IPS-NIHi11 (cell line): ENCODE results near the gene ACCS.

Source experiments
- DNase-seq: peaks from one replicate; pipeline ENCODE4 v3.0.0; 2012; ENCODE audit warnings: mixed read lengths, low spot score

ACCS gene

GRCh38 chr11:44065841-44066731 lies at the start of gene ACCS:
Gene ACCS, plus strand, starts transcription at chr11:44066270. Its CDS starts 1,358 bp downstream, at chr11:44067628.
- DNase-seq = peak; percentile 90

GRCh38 chr11:44016546-44017442 lies 49.3 kb upstream of the ACCS start:
- peak; percentile 8 for DNase-seq

- DNase-seq = no peak
These were observed 48.5 kb upstream of the ACCS start for GRCh38 chr11:44017443-44018126.

GRCh38 chr11:44018127-44018521 lies 47.9 kb upstream of the ACCS start:
- peak; percentile 11 for DNase-seq

GRCh38 chr11:44018829-44019228 lies 47.2 kb upstream of the ACCS start:
- DNase-seq = no peak

GRCh38 chr11:44024977-44025376 lies 41.1 kb upstream of the ACCS start:
- DNase-seq = no peak

GRCh38 chr11:44025727-44026126 lies 40.3 kb upstream of the ACCS start:
- DNase-seq = no peak

- no peak for DNase-seq
These were observed 37.7 kb upstream of the ACCS start for GRCh38 chr11:44028401-44028800.

GRCh38 chr11:44028816-44029506 lies 37.1 kb upstream of the ACCS start:
- DNase-seq = no peak

- DNase-seq = no peak
These were observed 36.6 kb upstream of the ACCS start for GRCh38 chr11:44029507-44029845.

GRCh38 chr11:44029977-44030911 lies 35.8 kb upstream of the ACCS start:
- peak; percentile 38 for DNase-seq

- DNase-seq = no peak
These were observed 35.1 kb upstream of the ACCS start for GRCh38 chr11:44030996-44031395.

- DNase-seq = no peak
These were observed 34.5 kb upstream of the ACCS start for GRCh38 chr11:44031549-44031948.

- no peak for DNase-seq
These were observed 33.6 kb upstream of the ACCS start for GRCh38 chr11:44032299-44033085.

- DNase-seq = no peak
These were observed 32.6 kb upstream of the ACCS start for GRCh38 chr11:44033411-44033850.

GRCh38 chr11:44033856-44034255 lies 32.2 kb upstream of the ACCS start:
- DNase-seq = no peak

- DNase-seq = no peak
These were observed 31.4 kb upstream of the ACCS start for GRCh38 chr11:44034639-44035038.

- peak; percentile 85 for DNase-seq
These were observed 29.0 kb upstream of the ACCS start for GRCh38 chr11:44036811-44037657.

- no peak for DNase-seq
These were observed 28.4 kb upstream of the ACCS start for GRCh38 chr11:44037658-44037998.
